ENCODE results near the gene ZNF124.
"Not testable (repeated sequence)": the region's sequence is repeated elsewhere in the genome, so short reads cannot be mapped to it uniquely, and the experiment has no call there.

GRCh38 chr1:247220280-247220679 lies 48.5 kb upstream of the ZNF124 start:
- TF ChIP-seq, protein P1, sequence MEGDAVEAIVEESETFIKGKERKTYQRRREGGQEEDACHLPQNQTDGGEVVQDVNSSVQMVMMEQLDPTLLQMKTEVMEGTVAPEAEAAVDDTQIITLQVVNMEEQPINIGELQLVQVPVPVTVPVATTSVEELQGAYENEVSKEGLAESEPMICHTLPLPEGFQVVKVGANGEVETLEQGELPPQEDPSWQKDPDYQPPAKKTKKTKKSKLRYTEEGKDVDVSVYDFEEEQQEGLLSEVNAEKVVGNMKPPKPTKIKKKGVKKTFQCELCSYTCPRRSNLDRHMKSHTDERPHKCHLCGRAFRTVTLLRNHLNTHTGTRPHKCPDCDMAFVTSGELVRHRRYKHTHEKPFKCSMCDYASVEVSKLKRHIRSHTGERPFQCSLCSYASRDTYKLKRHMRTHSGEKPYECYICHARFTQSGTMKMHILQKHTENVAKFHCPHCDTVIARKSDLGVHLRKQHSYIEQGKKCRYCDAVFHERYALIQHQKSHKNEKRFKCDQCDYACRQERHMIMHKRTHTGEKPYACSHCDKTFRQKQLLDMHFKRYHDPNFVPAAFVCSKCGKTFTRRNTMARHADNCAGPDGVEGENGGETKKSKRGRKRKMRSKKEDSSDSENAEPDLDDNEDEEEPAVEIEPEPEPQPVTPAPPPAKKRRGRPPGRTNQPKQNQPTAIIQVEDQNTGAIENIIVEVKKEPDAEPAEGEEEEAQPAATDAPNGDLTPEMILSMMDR (IDR thresholded peaks at IDR 0.05), result not testable (repeated sequence)
- TF ChIP-seq POLR2A (IDR thresholded peaks at IDR 0.05), result not testable (repeated sequence)

All from Peyer's patch (tissue), 4 donors.